ENCODE results near the gene EMB. TPM values are rescaled to one million over a fixed set of nuclear protein-coding genes. Genes with fewer than 3 reads are reported as not detected.
"Not testable (repeated sequence)": the region's sequence is repeated elsewhere in the genome, so short reads cannot be mapped to it uniquely, and the experiment has no call there.

Gene EMB
- total RNA-seq, 2 donors from 2014 or later = 22.4 to 23.9 TPM

- TF ChIP-seq POLR2A (IDR thresholded peaks at IDR 0.05) (no peak), CTCF (IDR thresholded peaks at IDR 0.05) (no peak), POLR2AphosphoS5 (IDR thresholded peaks at IDR 0.05) (no peak)
- H3K27me3 ChIP-seq (replicated peaks; ENCODE audit: insufficient read depth) = no peaks in the 10 kb centered on the region
- no peak for DNase-seq (ENCODE audit: low spot score)
- H3K4me3 ChIP-seq = no peak overlapping the region
- H3K4me1 ChIP-seq (replicated peaks) = no peaks in the 10 kb centered on the region
- no peak overlapping the region for H3K27ac ChIP-seq
- H3K9me3 ChIP-seq = no peaks in the 10 kb centered on the region
- intact Hi-C loops (cut with DNase I) = no loop called here
- 58% methylated on average over 2 of the region's 2 CpGs for WGBS
- H3K36me3 ChIP-seq = no peaks in the 10 kb centered on the region
Measured at GRCh38 chr5:50463047-50463446, 22.0 kb upstream of the EMB start.

GRCh38 chr5:50462579-50462978 lies 21.5 kb upstream of the EMB start:
- H3K27ac ChIP-seq; DNase-seq (ENCODE audit: low spot score); H3K36me3 ChIP-seq; intact Hi-C loops (cut with DNase I); H3K4me3 ChIP-seq; H3K27me3 ChIP-seq (replicated peaks; ENCODE audit: insufficient read depth); H3K4me1 ChIP-seq (replicated peaks); H3K9me3 ChIP-seq: not testable (repeated sequence)
- WGBS = 38% methylated on average over 1 of the region's 1 CpG

GRCh38 chr5:50458372-50458771 lies 17.3 kb upstream of the EMB start:
- WGBS = 85% methylated on average over 9 of the region's 9 CpGs
- H3K4me3 ChIP-seq; H3K4me1 ChIP-seq (replicated peaks); DNase-seq (ENCODE audit: low spot score); H3K27ac ChIP-seq; H3K9me3 ChIP-seq; H3K27me3 ChIP-seq (replicated peaks; ENCODE audit: insufficient read depth); H3K36me3 ChIP-seq; intact Hi-C loops (cut with DNase I): not testable (repeated sequence)

GRCh38 chr5:50449241-50449640 lies 8.2 kb upstream of the EMB start:
- H3K4me3 ChIP-seq; DNase-seq (ENCODE audit: low spot score); H3K27me3 ChIP-seq (replicated peaks; ENCODE audit: insufficient read depth); H3K4me1 ChIP-seq (replicated peaks); H3K27ac ChIP-seq; intact Hi-C loops (cut with DNase I); H3K9me3 ChIP-seq; H3K36me3 ChIP-seq: not testable (repeated sequence)
- 57% methylated on average over 3 of the region's 3 CpGs for WGBS

- Histone ChIP-seq H3K27me3 (replicated peaks; ENCODE audit: insufficient read depth) (no peaks in the 10 kb centered on the region), H3K36me3 (no peaks in the 10 kb centered on the region), H3K4me3 (no peak overlapping the region), H3K27ac (no peak overlapping the region), H3K9me3 (no peaks in the 10 kb centered on the region), H3K4me1 (replicated peaks) (no peaks in the 10 kb centered on the region)
- DNase-seq (ENCODE audit: low spot score) = no peak
- WGBS = 87% methylated on average over 7 of the region's 7 CpGs
- no peak for TF ChIP-seq CTCF (IDR thresholded peaks at IDR 0.05)
- TF ChIP-seq POLR2AphosphoS5 (IDR thresholded peaks at IDR 0.05) = no peak
- TF ChIP-seq POLR2A (IDR thresholded peaks at IDR 0.05) = no peak
- intact Hi-C loops (cut with DNase I) = no loop called here
Measured at GRCh38 chr5:50447941-50448340, 6.9 kb upstream of the EMB start.

GRCh38 chr5:50447228-50447627 lies 6.1 kb upstream of the EMB start:
- intact Hi-C loops (cut with DNase I) = no loop called here
- no peak for TF ChIP-seq POLR2A (IDR thresholded peaks at IDR 0.05)
- TF ChIP-seq CTCF (IDR thresholded peaks at IDR 0.05) = no peak
- no peak for TF ChIP-seq POLR2AphosphoS5 (IDR thresholded peaks at IDR 0.05)

More at GRCh38 chr5:50447228-50447627, 6.1 kb upstream of the EMB start:
- H3K4me3 ChIP-seq = no peak overlapping the region
- no peaks in the 10 kb centered on the region for H3K27me3 ChIP-seq (replicated peaks; ENCODE audit: insufficient read depth)
- no peak for DNase-seq (ENCODE audit: low spot score)
- no peaks in the 10 kb centered on the region for H3K4me1 ChIP-seq (replicated peaks)
- H3K9me3 ChIP-seq = no peaks in the 10 kb centered on the region
- H3K36me3 ChIP-seq = no peaks in the 10 kb centered on the region
- no peak overlapping the region for H3K27ac ChIP-seq
